Stimulated activated CD8-positive, alpha-beta memory T cell treated with anti-CD3 and anti-CD28 coated beads, Interleukin-4, amount 100 ng/mL, for 1 hour (primary cell): ENCODE results near the gene MAL.
"Not testable (repeated sequence)": the region's sequence is repeated elsewhere in the genome, so short reads cannot be mapped to it uniquely, and the experiment has no call there.

Experiments used
- DNase-seq, 2 donors: peaks; one replicate each; pipeline ENCODE4 v3.0.0-alpha.2; 2020; ENCODE audit warnings: low read depth in 2 of 2, low spot score in 1 of 2

Gene MAL

GRCh38 chr2:95032341-95032740 is 6.8 kb downstream of the MAL start:
- DNase-seq: no peak

- DNase-seq: no peak
Measured at GRCh38 chr2:95032868-95033603, 7.5 kb downstream of the MAL start.

DNA sequence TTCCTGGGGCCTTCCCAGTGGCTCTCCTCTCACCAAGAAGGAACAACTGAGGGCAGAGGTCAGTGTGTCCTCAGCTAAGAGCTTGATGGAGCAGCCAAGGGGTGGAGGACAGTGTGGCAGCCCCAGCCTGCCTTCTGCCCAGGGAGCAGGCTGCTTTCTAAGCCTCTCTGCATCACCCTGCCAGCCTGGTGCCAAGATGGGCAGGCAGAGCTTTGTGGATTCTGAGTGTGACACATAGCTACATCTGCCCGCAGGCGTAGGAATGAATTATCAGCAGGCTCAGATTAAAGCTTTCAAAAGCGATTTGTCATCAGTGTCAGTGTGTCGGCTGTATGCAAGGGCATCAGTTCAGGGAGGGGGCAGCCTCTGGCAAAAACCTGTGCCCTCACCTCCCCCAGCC is 8.7 kb downstream of the MAL start:
- no peak for DNase-seq

- no peak for DNase-seq
Measured at GRCh38 chr2:95034818-95035217, 9.3 kb downstream of the MAL start.

DNA sequence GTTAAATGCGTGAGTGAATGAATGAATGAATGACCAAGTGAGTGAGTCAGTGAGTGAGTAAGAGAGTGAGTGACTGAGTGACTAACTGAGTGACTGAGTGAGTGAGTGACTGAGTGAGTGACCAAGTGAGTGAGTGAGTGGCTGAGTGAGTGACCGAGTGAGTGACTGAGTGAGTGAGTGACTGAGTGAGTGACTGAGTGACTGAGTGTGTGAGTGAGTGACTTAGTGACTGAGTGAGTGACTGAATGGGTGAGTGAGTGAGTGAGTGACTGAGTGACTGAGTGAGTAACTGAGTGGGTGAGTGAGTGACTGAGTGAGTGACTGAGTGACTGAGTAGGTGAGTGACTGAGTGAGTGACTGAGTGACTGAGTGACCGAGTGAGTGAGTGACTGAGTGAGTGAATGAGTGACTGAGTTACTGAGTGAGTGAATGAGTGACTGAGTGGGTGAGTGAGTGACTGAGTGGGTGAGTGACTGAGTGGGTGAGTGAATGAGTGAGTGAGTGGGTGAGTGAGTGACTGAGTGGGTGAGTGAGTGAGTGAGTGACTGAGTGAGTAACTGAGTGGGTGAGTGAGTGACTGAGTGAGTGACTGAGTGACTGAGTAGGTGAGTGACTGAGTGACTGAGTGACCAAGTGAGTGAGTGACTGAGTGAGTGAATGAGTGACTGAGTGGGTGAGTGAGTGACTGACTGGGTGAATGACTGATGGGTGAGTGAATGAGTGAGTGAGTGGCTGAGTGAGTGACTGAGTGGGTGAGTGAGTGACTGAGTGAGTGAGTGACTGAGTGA is 11.3 kb downstream of the MAL start:
- no peak for DNase-seq

DNA sequence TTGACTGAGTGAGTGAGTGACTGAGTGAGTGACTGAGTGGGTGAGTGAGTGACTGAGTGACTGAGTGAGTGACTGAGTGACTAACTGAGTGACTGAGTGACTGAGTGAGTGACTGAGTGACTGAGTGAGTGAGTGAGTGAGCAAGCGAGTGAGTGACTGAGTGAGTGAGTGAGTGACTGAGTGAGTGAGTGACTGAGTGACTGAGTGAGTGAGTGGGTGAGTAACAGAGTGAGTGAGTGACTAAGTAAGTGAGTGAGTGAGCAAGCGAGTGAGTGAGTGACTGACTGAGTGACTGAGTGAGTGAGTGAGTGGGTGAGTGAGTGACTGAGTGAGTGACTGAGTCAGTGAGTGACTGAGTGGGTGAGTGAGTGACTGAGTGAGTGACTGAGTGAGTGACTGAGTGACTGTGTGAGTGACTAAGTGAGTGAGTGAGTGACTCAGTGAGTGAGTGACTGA is 11.9 kb downstream of the MAL start:
- no peak for DNase-seq

DNA sequence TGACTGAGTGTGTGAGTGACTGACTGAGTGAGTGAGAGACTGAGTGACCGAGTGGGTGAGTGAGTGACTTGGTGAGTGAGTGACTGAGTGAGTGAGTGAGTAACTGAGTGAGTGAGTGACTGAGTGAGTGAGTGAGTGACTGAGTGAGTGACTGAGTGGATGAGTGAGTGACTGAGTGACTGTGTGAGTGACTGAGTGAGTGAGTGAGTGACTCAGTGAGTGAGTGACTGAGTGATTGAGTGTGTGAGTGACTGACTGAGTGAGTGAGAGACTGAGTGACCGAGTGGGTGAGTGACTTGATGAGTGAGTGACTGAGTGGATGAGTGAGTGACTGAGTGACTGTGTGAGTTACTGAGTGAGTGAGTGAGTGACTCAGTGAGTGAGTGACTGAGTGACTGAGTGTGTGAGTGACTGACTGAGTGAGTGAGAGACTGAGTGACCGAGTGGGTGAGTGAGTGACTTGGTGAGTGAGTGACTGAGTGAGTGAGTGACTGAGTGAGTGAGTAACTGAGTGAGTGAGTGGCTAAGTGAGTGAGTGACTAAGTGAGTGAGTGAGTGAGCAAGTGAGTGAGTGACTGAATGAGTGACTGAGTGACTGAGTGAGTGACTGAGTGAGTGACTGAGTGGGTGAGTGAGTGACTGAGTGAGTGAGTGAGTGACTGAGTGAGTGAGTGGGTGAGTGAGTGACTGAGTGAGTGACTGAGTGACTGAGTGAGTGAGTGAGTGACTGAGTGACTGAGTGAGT is 12.5 kb downstream of the MAL start:
- DNase-seq: not testable (repeated sequence)

DNA sequence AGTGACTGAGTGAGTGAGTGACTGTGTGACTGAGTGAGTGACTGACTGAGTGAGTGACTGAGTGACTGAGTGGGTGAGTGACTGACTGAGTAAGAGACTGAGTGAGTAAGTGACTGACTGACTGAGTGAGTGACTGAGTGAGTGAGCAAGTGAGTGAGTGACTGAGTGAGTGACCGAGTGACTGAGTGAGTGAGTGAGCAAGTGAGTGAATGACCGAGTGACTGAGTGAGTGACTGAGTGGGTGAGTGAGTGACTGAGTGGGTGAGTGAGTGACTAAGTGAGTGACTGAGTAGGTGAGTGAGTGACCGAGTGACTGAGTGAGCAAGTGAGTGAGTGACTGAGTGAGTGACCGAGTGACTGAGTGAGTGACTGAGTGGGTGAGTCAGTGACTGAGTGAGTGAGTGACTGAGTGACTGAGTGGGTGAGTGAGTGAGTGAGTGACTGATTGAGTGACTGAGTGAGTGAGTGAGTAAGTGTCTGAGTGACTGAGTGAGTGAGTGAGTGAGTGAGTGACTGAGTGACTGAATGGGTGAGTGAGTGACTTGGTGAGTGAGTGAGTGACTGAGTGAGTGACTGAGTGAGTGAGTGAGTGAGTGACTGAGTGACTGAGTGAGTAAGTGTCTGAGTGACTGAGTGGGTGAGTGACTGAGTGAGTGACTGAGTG is 13.3 kb downstream of the MAL start:
- no peak for DNase-seq

DNA sequence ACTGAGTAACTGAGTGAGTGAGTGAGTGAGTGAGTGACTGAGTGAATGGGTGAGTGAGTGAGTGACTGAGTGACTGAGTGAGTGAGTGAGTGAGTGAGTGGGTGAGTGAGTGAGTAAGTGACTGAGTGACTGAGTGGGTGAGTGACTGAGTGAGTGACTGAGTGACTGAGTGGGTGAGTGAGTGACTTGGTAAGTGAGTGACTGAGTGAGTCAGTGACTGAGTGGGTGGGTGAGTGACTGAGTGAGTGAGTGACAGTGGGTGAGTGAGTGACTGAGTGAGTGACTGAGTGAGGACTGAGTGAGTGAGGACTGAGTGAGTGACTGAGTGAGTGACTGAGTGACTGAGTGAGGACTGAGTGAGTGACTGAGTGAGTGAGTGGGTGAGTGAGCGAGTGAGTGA is 13.9 kb downstream of the MAL start:
- no peak for DNase-seq

- no peak for DNase-seq
Measured at GRCh38 chr2:95039978-95040377, 14.5 kb downstream of the MAL start.

DNA sequence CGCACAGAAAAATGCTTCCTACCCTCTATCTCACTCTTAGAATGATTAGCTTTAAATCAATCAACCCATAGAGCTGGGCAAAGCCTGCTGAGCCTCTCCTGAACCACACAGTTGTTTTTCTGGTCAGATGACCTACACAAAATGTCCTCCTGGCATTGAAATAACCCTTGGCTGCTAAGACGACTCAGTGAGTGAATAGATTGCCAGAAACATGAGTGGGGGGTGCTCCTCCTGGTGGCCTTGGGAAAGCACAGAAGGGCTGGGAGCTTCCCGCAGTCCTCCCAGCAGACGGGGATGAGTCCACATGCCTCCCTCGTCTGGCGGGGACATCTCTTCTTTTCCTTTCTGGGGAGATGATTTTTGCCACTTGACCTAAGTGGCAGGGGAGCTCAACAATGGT is 14.9 kb downstream of the MAL start:
- DNase-seq: no peak

DNA sequence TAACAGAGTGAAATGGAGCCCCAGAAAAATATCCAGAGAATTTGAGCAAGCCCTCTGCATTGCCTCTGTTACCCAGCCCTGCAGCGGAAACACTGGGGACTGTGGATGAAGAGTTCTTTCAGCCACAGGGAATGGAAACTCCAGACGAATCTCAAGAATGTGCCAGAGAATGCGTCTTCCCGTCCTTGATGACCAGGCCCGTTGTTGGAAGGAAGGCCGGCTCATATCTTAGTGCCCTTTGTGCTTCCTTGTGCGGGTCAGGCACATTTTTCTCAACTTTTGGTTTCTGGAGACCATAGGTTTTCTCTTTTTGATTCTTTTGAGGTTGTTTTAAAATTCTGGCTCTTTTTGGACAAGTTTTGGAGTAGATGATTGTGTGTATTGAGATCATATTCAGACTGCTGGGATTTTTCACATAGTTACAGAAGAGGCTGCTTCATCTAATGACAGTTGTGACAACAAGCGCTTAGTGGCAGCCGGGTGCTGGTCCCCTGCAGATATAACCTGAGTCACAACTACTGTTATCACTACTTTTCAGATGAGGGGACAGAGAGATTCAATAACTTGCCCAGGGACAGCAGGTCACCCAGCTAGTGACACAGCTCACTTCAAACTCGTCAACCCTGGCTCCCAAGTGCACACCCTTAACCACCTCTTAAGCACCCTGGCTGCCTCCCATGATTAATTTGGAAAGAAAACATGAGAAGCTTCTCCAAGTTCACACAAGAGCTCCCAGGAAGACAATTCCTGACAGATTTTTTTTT is 15.7 kb downstream of the MAL start:
- no peak for DNase-seq

GRCh38 chr2:95041824-95042442 is 16.4 kb downstream of the MAL start:
- no peak for DNase-seq

DNA sequence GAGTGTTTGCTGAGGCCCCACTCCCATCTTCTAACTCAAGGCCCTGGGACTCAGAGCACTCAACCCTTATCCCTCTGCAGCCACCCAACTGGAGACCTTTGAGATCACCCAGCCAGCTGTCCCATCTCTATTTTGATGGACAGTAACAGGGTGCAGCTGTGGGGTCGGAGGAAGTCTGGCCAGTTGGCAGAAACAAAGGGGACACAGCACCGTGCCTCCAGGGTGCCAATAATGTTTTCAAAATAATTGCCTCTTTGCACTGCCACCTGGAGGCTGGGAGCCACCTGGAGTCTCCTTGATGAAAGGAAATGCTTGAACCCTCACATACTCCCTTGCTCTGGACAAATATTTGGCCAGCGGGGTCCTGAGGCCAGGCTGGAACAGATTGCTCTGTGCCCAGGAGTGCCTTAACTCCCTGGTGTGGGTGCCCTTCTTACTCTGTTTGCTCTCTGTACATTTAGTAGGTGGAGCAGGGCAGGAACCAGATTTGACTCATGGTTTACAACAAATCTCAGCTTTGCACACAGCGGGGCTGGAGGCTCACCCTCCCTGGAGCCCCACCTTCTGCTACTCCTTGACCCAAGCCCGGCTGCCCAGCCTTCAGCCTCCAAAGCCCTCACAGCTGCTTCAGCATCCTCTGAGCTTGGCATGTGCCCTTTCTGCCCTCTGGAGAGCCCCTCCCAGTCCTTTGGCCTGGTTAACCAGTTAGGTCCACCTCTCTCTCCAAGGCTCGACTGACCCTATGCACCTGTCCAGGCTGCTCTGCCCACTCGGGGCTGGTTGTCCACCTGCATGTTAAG is 17.2 kb downstream of the MAL start:
- no peak for DNase-seq

GRCh38 chr2:95043300-95044093 is 18.0 kb downstream of the MAL start:
- DNase-seq: no peak

DNA sequence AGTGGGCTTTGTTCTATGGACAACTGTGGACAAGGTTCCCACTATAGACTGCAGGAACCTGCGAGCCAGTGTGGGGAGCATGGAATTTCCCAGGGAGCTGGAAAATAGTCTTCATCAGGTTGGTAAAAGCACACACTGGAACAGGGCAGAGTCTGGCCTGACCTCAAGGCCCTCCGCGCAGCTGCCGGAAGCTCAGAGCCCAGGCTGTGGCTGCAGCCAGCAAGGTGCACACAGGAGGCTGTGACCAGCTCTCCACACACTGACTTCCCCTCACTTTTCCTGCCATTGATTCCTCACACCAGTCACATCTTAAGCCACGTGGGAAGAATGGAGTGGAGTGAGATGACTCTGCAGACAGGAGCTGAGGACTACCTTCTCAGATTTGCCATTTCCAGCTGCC is 19.1 kb downstream of the MAL start:
- no peak for DNase-seq

- no peak for DNase-seq
Measured at GRCh38 chr2:95046371-95047112, 21.0 kb downstream of the MAL start.
